GM06990 (cell line): ENCODE data around the gene PACRG.

ENCODE experiments used
- DNase-seq: peaks from one replicate; pipeline ENCODE4 v3.0.0-alpha.2; 2011; ENCODE audit not compliant: insufficient read length; ENCODE audit errors: extremely low read depth
- H3K27me3 ChIP-seq: replicated peaks from 2 replicates; pipeline ENCODE4 v1.6.0; 2011; ENCODE audit warnings: low read length; ENCODE audit not compliant: control insufficient read depth, insufficient read depth
- H3K36me3 ChIP-seq: 2 replicates; pipeline ENCODE4 v1.5.1; 2011; ENCODE audit warnings: low read length; ENCODE audit not compliant: control insufficient read depth, insufficient read depth
- H3K4me3 ChIP-seq: replicated peaks from 2 replicates; pipeline ENCODE4 v1.5.1; 2011; ENCODE audit warnings: low read depth, mild to moderate bottlenecking, control low read depth, low read length
- TF ChIP-seq, protein P1 (sequence below): IDR thresholded peaks from 2 replicates; pipeline ENCODE4 v1.5.1; 2011; ENCODE audit warnings: low read length, control low read depth, mild to moderate bottlenecking, inconsistent platforms; ENCODE audit not compliant: insufficient read depth, poor library complexity, severe bottlenecking

PACRG gene

DNA sequence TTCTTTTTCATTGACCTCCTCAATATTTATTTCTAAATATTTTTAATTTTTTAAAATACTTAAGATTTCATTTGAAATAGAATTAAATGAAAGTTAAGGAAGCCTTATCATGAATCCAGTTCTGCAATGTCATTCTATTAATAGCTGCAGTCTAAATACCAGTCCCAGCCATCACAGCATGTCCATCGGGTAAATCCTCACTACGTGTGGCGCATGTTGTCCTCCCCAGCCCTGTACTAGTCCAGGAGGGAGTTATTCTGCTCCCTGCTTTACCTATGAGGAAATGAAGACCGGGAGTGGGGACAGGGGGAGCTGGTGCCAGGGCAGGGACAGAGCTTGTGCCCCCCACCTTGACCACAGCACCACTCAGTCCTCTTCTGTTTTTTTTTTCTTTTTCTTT, 561.7 kb downstream of the PACRG start:
- TF ChIP-seq, protein P1, sequence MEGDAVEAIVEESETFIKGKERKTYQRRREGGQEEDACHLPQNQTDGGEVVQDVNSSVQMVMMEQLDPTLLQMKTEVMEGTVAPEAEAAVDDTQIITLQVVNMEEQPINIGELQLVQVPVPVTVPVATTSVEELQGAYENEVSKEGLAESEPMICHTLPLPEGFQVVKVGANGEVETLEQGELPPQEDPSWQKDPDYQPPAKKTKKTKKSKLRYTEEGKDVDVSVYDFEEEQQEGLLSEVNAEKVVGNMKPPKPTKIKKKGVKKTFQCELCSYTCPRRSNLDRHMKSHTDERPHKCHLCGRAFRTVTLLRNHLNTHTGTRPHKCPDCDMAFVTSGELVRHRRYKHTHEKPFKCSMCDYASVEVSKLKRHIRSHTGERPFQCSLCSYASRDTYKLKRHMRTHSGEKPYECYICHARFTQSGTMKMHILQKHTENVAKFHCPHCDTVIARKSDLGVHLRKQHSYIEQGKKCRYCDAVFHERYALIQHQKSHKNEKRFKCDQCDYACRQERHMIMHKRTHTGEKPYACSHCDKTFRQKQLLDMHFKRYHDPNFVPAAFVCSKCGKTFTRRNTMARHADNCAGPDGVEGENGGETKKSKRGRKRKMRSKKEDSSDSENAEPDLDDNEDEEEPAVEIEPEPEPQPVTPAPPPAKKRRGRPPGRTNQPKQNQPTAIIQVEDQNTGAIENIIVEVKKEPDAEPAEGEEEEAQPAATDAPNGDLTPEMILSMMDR = no peak
- Histone ChIP-seq H3K4me3 (no peak overlapping the region), H3K27me3 (no peaks in the 10 kb centered on the region), H3K36me3 (no peaks in the 10 kb centered on the region)
- no peak for DNase-seq

DNA sequence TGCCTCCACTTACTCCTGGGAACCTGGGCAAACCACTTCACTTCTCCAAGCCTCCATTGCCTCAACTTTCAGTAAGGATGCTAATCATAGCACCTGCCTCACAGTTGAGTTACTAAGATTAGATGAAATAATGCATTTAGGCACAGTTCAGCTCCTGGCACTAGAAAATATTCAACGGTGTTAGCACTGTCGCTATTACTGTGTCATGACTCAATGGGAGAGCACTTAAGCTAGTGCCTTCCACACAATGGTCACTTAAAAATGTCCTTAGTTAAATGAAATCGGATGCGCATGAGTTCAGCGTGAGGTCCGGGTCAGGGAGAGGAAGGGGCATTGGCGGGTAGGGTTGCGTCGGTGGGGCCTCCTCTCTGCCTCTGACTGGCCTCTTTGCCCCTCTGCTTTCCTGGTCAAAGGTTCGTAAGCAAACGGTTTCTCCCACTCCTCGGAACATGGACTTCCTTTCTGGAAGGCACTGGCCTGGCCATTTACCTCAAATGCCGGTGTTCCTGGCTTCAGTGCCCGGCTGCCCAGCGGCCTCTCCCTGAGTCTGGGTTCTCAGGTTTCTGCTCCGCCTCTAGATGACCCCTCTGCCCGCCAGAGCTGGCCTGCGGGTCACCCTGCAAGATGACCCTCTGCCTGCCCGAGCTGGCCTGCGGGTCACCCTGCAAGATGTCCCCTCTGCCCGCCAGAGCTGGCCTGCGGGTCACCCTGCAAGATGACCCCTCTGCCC, 562.9 kb downstream of the PACRG start:
- Histone ChIP-seq H3K4me3 (no peak overlapping the region), H3K36me3 (no peaks in the 10 kb centered on the region)
- TF ChIP-seq, protein P1 = no peak

DNA sequence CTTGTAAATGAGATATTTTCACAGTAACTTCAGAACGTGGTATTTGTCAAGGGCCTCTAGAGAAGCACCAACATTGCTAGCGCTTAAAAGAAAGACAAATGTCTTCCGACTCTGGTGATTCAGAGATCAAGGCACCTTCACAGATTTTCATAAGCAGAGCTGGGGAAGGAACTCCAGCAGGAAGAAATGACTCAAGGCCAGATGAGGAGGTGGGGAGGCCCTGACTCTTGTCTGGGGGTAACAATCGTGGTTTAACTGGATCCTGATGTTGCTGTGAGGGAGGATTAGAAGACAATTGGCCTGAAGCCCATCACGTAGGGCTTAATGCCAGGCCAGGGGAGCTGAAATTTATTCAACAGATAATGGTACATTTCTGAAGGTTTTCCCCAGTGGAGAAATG, 563.8 kb downstream of the PACRG start:
- Histone ChIP-seq H3K27me3 (no peaks in the 10 kb centered on the region), H3K4me3 (no peak overlapping the region), H3K36me3 (no peaks in the 10 kb centered on the region)
- TF ChIP-seq, protein P1 = no peak
- no peak for DNase-seq

More for the DNA sequence above, 562.9 kb downstream of the PACRG start:
- H3K27me3 ChIP-seq = no peaks in the 10 kb centered on the region
- DNase-seq = no peak

DNA sequence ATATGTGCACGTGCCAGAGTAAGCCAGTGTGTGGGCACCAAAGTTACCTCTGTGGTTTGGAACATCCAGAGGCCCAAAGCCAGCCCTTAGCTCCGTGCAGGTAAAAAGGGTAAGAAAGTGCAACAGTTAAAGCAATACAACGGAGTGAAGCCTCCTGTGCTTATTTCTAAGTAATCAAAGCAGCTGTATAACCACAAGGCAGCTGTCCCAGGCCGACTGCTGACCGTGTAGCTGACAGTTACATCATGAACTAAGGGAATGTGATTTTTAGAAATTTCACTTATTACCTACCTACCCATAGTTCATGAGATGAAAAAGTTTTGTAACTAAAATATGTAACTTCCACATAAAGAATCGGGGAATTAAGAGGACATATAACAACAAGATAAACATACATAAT, 565.5 kb downstream of the PACRG start:
- no peaks in the 10 kb centered on the region for H3K27me3 ChIP-seq
- no peak for DNase-seq
- TF ChIP-seq, protein P1 = no peak
- no peaks in the 10 kb centered on the region for H3K36me3 ChIP-seq
- no peak overlapping the region for H3K4me3 ChIP-seq

DNA sequence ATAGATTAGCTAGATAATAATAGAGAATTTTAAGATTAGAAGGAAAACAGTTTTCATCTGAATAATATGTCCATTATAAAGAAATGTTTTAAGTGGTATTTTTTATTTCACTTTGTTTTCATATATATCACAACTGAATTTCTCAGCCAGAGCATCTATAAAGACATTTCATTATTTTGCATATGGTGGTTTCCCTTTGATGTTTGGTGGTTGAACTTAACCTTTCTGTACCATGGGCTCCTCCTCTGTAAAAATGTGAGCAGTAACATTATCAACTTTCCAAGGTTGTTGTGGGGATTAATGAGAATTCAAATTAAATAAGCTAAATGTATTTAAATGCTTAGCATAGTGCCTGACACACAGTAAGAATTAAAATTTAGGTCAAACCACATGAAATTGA, 567.0 kb downstream of the PACRG start:
- TF ChIP-seq, protein P1 = no peak
- Histone ChIP-seq H3K4me3 (no peak overlapping the region), H3K36me3 (no peaks in the 10 kb centered on the region), H3K27me3 (no peaks in the 10 kb centered on the region)
- no peak for DNase-seq
